Lower leg skin (tissue), 4 donors: ENCODE measurements around the gene NAV2. TPM values are rescaled to one million over a fixed set of nuclear protein-coding genes. Genes with fewer than 3 reads are reported as not detected.

ENCODE experiments used
- DNase-seq, 2 donors: peaks; one replicate each; pipeline ENCODE4 v3.0.0-alpha.2; 2019; ENCODE audit warnings: low spot score in 2 of 2
- H3K4me3 ChIP-seq: fragments of 200-600 bp; sonication (generic); 2 replicates; pipeline ENCODE4 v1.5.1; 2017; ENCODE audit warnings: mild to moderate bottlenecking, low read depth; ENCODE audit not compliant: poor library complexity, severe bottlenecking
- POLR2A ChIP-seq, 2 donors: fragments of 450-650 bp; IDR thresholded peaks; one replicate each; pipeline ENCODE4 v1.6.1; 2016 to 2017; ENCODE audit warnings: antibody characterized with exemption in 2 of 2, mild to moderate bottlenecking in 1 of 2, moderate library complexity in 1 of 2
- WGBS, 2 donors: methylation state at CpG; one replicate each; pipeline ENCODE4 v1.1.5; 2018; 5-methylcytosine and 5-hydroxymethylcytosine counted together
- intact Hi-C: fragments of 100-400 bp; cut with DNase I; formaldehyde crosslinking; loops from one replicate; pipeline ENCODE4 v1.15.0; 2023; ENCODE audit warnings: low total_unique reads
- total RNA-seq, 4 donors: library from RNA; depleted of rRNA; stranded (reverse); fragments of >200 nt; gene quantifications; one replicate each; pipeline ENCODE4 v1.1.0, GENCODE V29; 2016
- TF ChIP-seq, protein P1 (sequence below), 3 donors: fragments of 450-650 bp; IDR thresholded peaks; one replicate each; pipeline ENCODE4 v1.5.1; 2016; ENCODE audit warnings: antibody characterized with exemption in 3 of 3, mild to moderate bottlenecking in 3 of 3, moderate library complexity in 2 of 3

Gene NAV2
- total RNA-seq, 4 donors from 2014 or later: 5.8 to 30.7 (median 21.0) TPM

DNA sequence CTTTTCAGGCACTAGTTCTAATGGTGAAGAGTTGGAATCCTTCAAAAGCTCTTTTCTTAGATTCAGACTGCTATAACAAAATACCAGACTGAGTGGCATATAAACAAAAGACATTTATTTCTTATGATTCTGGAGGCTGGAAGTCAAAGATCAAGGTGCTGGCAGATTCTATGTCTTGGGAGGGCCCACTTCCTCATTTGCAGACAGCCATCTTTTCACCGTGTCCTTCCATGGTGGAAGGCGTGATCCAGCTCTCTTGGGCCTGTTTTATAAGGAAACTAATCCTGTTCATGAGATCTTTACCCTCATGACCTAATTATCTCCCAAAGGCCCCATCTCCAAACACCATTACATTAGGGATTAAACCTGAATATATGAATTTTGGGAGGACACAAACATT lies 124.0 kb downstream of the NAV2 start:
- H3K4me3 ChIP-seq: no peak overlapping the region
- TF ChIP-seq POLR2A (IDR thresholded peaks at IDR 0.05): no peak
- TF ChIP-seq, protein P1, sequence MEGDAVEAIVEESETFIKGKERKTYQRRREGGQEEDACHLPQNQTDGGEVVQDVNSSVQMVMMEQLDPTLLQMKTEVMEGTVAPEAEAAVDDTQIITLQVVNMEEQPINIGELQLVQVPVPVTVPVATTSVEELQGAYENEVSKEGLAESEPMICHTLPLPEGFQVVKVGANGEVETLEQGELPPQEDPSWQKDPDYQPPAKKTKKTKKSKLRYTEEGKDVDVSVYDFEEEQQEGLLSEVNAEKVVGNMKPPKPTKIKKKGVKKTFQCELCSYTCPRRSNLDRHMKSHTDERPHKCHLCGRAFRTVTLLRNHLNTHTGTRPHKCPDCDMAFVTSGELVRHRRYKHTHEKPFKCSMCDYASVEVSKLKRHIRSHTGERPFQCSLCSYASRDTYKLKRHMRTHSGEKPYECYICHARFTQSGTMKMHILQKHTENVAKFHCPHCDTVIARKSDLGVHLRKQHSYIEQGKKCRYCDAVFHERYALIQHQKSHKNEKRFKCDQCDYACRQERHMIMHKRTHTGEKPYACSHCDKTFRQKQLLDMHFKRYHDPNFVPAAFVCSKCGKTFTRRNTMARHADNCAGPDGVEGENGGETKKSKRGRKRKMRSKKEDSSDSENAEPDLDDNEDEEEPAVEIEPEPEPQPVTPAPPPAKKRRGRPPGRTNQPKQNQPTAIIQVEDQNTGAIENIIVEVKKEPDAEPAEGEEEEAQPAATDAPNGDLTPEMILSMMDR (IDR thresholded peaks at IDR 0.05): no peak
- 93 to 98% methylated on average over 2 of the region's 2 CpGs for WGBS, 2 donors
- intact Hi-C loops: no loop called here
- DNase-seq: no peak

DNA sequence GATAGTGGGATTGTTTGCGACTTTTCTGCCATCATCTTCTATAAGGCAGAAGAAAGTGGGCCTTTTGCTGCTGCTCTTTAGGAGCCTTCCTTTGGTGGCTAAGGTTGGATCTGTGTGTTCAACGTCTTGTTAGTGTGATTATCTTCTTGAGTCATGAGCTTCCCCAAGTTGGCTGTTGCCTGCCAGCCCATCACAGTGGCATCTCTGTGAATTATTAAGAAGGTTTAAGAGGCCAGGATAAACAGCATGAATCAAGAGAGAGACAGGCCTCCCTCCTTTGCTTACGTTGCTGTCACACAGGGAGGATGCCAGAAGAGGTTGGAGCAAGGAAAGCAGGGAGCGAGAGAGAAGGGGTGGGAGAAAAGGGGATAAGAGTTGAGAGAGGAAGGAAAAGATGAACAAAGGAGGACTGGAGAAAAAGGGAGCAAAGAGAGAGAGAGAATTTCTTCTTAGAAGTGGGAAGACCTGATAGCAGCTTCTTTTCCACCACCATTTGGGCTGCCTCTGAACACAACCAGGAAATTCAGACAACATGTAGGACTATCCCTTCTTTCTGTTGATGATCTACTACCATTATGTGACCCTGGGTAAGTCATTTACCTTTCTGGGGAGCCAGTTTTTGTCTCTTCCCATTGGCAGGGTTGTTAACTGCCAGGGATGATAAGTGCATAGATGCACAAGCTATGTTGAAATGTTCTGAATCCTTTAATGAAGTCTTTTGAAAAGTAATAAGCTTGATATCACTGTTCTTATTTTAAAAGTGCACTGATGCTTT lies 126.5 kb downstream of the NAV2 start:
- WGBS, 2 donors: 87 to 89% methylated on average over 4 of the region's 4 CpGs
- intact Hi-C loops: no loop called here
- no peak overlapping the region for H3K4me3 ChIP-seq
- TF ChIP-seq, protein P1 (IDR thresholded peaks at IDR 0.05): no peak
- no peak for TF ChIP-seq POLR2A (IDR thresholded peaks at IDR 0.05)
- no peak for DNase-seq

DNA sequence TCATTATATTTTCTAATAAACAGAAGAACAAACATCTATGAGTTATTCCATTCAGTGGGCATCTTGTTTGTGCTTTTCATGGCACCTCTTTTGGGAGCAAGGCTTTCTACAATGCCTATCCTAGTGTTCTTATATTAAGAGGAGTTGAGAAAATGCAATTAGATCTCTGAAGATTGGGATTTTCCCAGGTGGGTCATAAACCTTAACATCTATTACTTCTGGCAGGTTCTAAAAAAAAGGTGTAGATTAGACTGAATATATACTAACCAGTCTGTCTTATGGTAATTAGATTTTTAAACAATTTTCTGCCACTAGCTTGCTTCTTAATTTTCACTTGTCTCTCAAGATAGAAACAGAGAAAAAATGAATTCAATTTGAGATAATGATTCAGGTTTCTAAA lies 128.3 kb downstream of the NAV2 start:
- H3K4me3 ChIP-seq: no peak overlapping the region
- intact Hi-C loops: no loop called here
- no peak for DNase-seq
- TF ChIP-seq POLR2A (IDR thresholded peaks at IDR 0.05): no peak
- TF ChIP-seq, protein P1 (IDR thresholded peaks at IDR 0.05): no peak

GRCh38 chr11:19842505-19842904 lies 129.9 kb downstream of the NAV2 start:
- WGBS, 2 donors: 70 to 89% methylated on average over 7 of the region's 7 CpGs
- TF ChIP-seq, protein P1 (IDR thresholded peaks at IDR 0.05): no peak
- TF ChIP-seq POLR2A (IDR thresholded peaks at IDR 0.05): no peak
- DNase-seq: no peak
- intact Hi-C loops: no loop called here
- no peak overlapping the region for H3K4me3 ChIP-seq

DNA sequence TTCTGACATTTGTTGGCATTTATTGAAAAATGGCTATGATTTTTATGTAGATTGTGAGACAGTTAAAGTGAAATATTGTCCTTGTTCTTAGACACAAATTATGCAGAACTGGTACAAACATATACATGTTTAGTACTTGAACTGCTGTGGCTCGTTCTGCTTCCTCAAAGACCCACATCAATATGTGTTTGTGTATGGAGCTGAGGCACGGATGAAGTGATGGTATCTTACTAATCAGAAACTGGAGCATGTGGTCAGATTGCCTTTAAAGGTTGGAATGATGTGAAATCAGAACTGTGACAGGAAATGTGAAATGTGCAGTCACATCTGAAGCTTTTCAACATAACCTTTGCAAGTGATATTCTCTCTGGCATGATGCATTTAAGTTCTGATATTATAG lies 130.4 kb downstream of the NAV2 start:
- no peak for DNase-seq
- intact Hi-C loops: no loop called here
- 62 to 69% methylated on average over 2 of the region's 2 CpGs for WGBS, 2 donors
- TF ChIP-seq, protein P1 (IDR thresholded peaks at IDR 0.05): no peak
- TF ChIP-seq POLR2A (IDR thresholded peaks at IDR 0.05): no peak
- H3K4me3 ChIP-seq: no peak overlapping the region

DNA sequence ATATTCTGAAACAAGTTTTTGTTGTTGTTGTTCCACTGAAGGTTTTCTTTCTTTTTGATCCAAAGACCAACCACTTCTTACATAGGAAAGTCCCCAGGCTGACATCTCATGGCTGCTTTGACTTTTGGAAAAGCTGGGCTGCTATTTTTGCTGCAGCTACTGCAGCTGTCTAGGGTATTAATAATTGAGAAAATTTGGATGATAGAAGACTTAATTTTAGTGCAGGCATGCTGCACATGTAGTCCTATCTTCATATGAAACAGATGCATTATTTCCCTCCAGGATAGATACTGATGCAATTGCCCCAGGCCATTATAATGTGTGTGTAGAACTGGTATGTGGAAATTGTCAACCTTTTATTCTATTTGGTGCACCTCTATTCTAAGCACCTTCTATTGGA lies 131.4 kb downstream of the NAV2 start:
- H3K4me3 ChIP-seq: no peak overlapping the region
- no peak for TF ChIP-seq POLR2A (IDR thresholded peaks at IDR 0.05)
- TF ChIP-seq, protein P1 (IDR thresholded peaks at IDR 0.05): no peak
- DNase-seq: no peak
- intact Hi-C loops: no loop called here
